CD4-positive, alpha-beta T cell (primary cell): Measurements from ENCODE around the gene ADGRB3. TPM values are rescaled to one million over a fixed set of nuclear protein-coding genes. Genes with fewer than 3 reads are reported as not detected.

Experiments
- ATAC-seq: fragments of 200-7000 bp; cut with Tn5 transposase; one replicate; pipeline ENCODE4 v1.10.0; 2022; ENCODE audit warnings: mild to moderate bottlenecking; ENCODE audit not compliant: poor library complexity
- CTCF ChIA-PET: fragments of 350-600 bp; sonication (Branson Sonifier 250); formaldehyde crosslinking; loops from one replicate; lab custom pipeline; 2021; ENCODE audit warnings: antibody characterized with exemption, inconsistent platforms; lab: Charles Lee
- POLR2A ChIA-PET: fragments of 350-600 bp; sonication (Branson Sonifier 250); formaldehyde crosslinking; loops from one replicate; lab custom pipeline; 2021; ENCODE audit warnings: antibody characterized with exemption, inconsistent platforms; lab: Charles Lee
- DNase-seq, 14 experiments: peaks; one replicate each; pipeline ENCODE4 v3.0.0-alpha.2; 2013 to 2020; ENCODE audit warnings: mixed read lengths in 2 of 14
- H3K27ac ChIP-seq, 2 donors: one replicate each; pipeline versions ENCODE4 v1.5.1 to v1.7.0; 2013; ENCODE audit warnings: low read length in 2 of 2, low read depth in 1 of 2, mild to moderate bottlenecking in 1 of 2
- H3K27me3 ChIP-seq, 2 experiments: 1 replicate in 1 of 2; 2 replicates in 1 of 2; pipeline versions ENCODE4 v1.6.1 to v1.7.0; 2013; ENCODE audit warnings: low read length in 2 of 2, control low read depth in 1 of 2, mild to moderate bottlenecking in 1 of 2, moderate library complexity in 1 of 2; ENCODE audit not compliant: insufficient read depth in 2 of 2, control insufficient read depth in 1 of 2
- H3K36me3 ChIP-seq: one replicate; pipeline ENCODE4 v1.6.1; 2013; ENCODE audit warnings: low read length, control low read depth; ENCODE audit not compliant: insufficient read depth
- H3K4me1 ChIP-seq: one replicate; pipeline ENCODE4 v1.6.1; 2013; ENCODE audit warnings: low read length, control low read depth; ENCODE audit not compliant: insufficient read depth
- H3K4me3 ChIP-seq: one replicate; pipeline ENCODE4 v1.5.1; 2013; ENCODE audit warnings: mild to moderate bottlenecking, low read length, moderate library complexity
- H3K9me3 ChIP-seq, 2 experiments: 1 replicate in 1 of 2; 2 replicates in 1 of 2; pipeline versions ENCODE4 v1.6.1 to v1.7.0; 2013; ENCODE audit warnings: low read length in 2 of 2, mild to moderate bottlenecking in 2 of 2, control low read depth in 1 of 2, moderate library complexity in 1 of 2; ENCODE audit not compliant: control insufficient read depth in 1 of 2, insufficient read depth in 1 of 2
- H3K27ac Mint-ChIP-seq: one replicate; pipeline ENCODE4 v1.8.0; 2020; ENCODE audit warnings: mixed read lengths
- H3K27me3 Mint-ChIP-seq: one replicate; pipeline ENCODE4 v1.8.0; 2021; ENCODE audit warnings: mixed read lengths
- H3K36me3 Mint-ChIP-seq: one replicate; pipeline ENCODE4 v1.8.0; 2021; ENCODE audit warnings: low read depth, mixed read lengths
- H3K4me1 Mint-ChIP-seq: one replicate; pipeline ENCODE4 v1.8.0; 2021; ENCODE audit warnings: low read depth, mixed read lengths
- H3K4me3 Mint-ChIP-seq: one replicate; pipeline ENCODE4 v1.8.0; 2020; ENCODE audit warnings: mild to moderate bottlenecking, mixed read lengths
- H3K9me3 Mint-ChIP-seq: one replicate; pipeline ENCODE4 v1.8.0; 2020; ENCODE audit warnings: mixed read lengths
- intact Hi-C, 2 experiments: fragments of 100-400 bp; cut with DNase I in 1 of 2; cut with micrococcal nuclease in 1 of 2; formaldehyde crosslinking; loops; one replicate each; pipeline versions ENCODE4 v1.15.1 to v1.9.0; 2023 to 2025; cut with DNase I, micrococcal nuclease
- total RNA-seq, 174 experiments: library from RNA in 2 of 174; stranded (reverse) in 2 of 174; gene quantifications; one replicate each; pipeline ENCODE4 v1.2.3 and lab custom pipeline; 2021 to 2026
- TF ChIP-seq, protein P1 (sequence below): fragments of 200-600 bp; IDR thresholded peaks from one replicate; pipeline ENCODE4 v1.8.0; 2022; ENCODE audit warnings: antibody characterized with exemption, mild to moderate bottlenecking

ADGRB3 gene
- total RNA-seq, 2 experiments from 2014 or later = not detected

DNA sequence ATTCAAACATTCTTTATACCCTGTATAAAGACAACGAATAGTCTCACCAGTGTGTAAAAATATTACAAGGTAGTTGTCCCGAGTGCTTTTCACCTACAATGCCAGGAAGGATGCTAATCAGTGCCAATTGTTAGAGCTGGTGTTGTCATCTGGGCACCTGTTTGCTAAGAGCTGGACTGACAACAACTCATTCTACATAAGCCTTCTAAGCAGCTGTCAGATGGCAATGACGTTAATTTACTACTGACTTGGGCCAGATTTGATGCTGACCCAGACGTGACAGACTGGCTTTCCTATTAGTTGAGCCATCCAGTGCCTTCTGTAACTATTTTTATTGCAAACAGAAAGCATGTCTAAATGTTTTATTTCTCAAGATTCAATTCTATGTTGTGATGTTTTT, 355.2 kb downstream of the ADGRB3 start:
- Mint-ChIP-seq H3K27ac (no peak overlapping the region), H3K27me3 (no peaks in the 10 kb centered on the region), H3K36me3 (no peaks in the 10 kb centered on the region), H3K4me1 (no peaks in the 10 kb centered on the region), H3K9me3 (no peaks in the 10 kb centered on the region), H3K4me3 (no peak overlapping the region)
- H3K36me3 ChIP-seq = no peaks in the 10 kb centered on the region
- DNase-seq (no peak), ATAC-seq (no peak)
- intact Hi-C loops = no loop called here
- H3K27ac ChIP-seq = no peak overlapping the region
- H3K9me3 ChIP-seq = no peaks in the 10 kb centered on the region
- H3K4me3 ChIP-seq = no peak overlapping the region
- ChIA-PET POLR2A (no interaction called here), CTCF (no interaction called here)
- no peaks in the 10 kb centered on the region for H3K27me3 ChIP-seq
- H3K4me1 ChIP-seq = no peaks in the 10 kb centered on the region
- TF ChIP-seq, protein P1, sequence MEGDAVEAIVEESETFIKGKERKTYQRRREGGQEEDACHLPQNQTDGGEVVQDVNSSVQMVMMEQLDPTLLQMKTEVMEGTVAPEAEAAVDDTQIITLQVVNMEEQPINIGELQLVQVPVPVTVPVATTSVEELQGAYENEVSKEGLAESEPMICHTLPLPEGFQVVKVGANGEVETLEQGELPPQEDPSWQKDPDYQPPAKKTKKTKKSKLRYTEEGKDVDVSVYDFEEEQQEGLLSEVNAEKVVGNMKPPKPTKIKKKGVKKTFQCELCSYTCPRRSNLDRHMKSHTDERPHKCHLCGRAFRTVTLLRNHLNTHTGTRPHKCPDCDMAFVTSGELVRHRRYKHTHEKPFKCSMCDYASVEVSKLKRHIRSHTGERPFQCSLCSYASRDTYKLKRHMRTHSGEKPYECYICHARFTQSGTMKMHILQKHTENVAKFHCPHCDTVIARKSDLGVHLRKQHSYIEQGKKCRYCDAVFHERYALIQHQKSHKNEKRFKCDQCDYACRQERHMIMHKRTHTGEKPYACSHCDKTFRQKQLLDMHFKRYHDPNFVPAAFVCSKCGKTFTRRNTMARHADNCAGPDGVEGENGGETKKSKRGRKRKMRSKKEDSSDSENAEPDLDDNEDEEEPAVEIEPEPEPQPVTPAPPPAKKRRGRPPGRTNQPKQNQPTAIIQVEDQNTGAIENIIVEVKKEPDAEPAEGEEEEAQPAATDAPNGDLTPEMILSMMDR = no peak

DNA sequence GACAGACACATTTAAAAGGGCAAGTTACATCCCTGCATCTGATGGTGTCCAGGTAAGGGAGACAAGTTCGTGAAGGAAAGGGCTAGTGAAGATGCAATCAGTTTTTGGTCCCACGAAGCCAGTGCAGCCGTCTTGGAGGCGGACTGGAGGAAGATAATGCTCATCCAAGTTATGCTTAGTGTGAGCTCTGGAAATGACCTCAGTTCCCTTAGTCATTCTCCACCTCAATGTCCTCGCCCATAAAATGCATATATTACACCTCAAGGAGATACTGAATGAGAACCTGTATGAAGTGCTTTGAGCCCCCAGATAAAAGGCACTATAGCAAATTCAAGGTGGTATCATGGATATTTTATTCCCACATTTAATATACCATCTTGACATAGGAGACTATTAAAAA, 358.8 kb downstream of the ADGRB3 start:
- no peaks in the 10 kb centered on the region for H3K9me3 ChIP-seq
- H3K4me3 ChIP-seq = no peak overlapping the region
- CTCF ChIA-PET = no interaction called here
- POLR2A ChIA-PET = no interaction called here
- no peak overlapping the region for H3K4me3 Mint-ChIP-seq
- no peaks in the 10 kb centered on the region for H3K4me1 ChIP-seq
- no peaks in the 10 kb centered on the region for H3K27me3 Mint-ChIP-seq
- TF ChIP-seq, protein P1 = no peak
- intact Hi-C loops = no loop called here
- H3K36me3 Mint-ChIP-seq = no peaks in the 10 kb centered on the region
- H3K36me3 ChIP-seq = no peaks in the 10 kb centered on the region
- no peak overlapping the region for H3K27ac ChIP-seq
- DNase-seq = no peak
- no peaks in the 10 kb centered on the region for H3K4me1 Mint-ChIP-seq
- H3K27ac Mint-ChIP-seq = no peak overlapping the region
- no peak for ATAC-seq
- H3K27me3 ChIP-seq = no peaks in the 10 kb centered on the region
- no peaks in the 10 kb centered on the region for H3K9me3 Mint-ChIP-seq

DNA sequence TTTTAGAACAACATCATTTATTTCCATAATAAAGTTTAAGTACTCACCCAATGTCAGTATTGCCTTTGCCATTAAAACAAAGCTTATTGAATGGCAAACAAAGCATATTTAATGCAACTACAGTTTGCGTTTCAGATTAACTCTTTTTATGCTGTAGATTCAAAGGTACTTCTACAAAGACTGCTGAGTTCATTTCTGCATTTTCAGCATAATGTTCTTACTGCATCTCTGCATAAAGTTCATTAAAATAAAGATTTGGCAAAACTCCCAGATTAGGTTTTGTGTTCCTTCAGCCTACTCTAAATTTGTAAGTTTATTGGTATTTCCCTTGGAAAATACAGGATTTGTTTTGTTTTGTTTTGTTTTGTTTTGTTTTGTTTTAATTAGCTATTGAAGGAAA, 359.4 kb downstream of the ADGRB3 start:
- DNase-seq = no peak
- H3K27ac ChIP-seq = no peak overlapping the region
- Mint-ChIP-seq H3K27me3 (no peaks in the 10 kb centered on the region), H3K4me3 (no peak overlapping the region), H3K27ac (no peak overlapping the region), H3K4me1 (no peaks in the 10 kb centered on the region), H3K36me3 (no peaks in the 10 kb centered on the region), H3K9me3 (no peaks in the 10 kb centered on the region)
- ATAC-seq = no peak
- no peaks in the 10 kb centered on the region for H3K27me3 ChIP-seq
- ChIA-PET CTCF (no interaction called here), POLR2A (no interaction called here)
- H3K4me3 ChIP-seq = no peak overlapping the region
- no peaks in the 10 kb centered on the region for H3K4me1 ChIP-seq
- peaks cover 0 to 4% of the 10 kb centered on the region in 2 experiments for H3K9me3 ChIP-seq
- intact Hi-C loops = no loop called here
- no peaks in the 10 kb centered on the region for H3K36me3 ChIP-seq
- TF ChIP-seq, protein P1 = no peak
